HEK293T (cell line): ENCODE data around the gene MAPK1IP1L.
"Not testable (repeated sequence)": the region's sequence is repeated elsewhere in the genome, so short reads cannot be mapped to it uniquely, and the experiment has no call there.

Source experiments
- CTCF ChIA-PET: fragments of 350-600 bp; formaldehyde crosslinking; extraction: SDS; loops from one replicate; lab custom pipeline; 2021; ENCODE audit warnings: antibody characterized with exemption, inconsistent platforms; lab: Yijun Ruan, JAX
- POLR2A ChIA-PET: fragments of 350-600 bp; formaldehyde crosslinking; extraction: SDS; loops from one replicate; lab custom pipeline; 2020; ENCODE audit warnings: antibody characterized with exemption, inconsistent platforms; lab: Yijun Ruan, JAX
- DNase-seq: peaks from one replicate; pipeline ENCODE4 v3.0.0; 2012; ENCODE audit warnings: mixed read lengths; ENCODE audit errors: extremely low spot score
- ARNT ChIP-seq: fragments of 450-650 bp; IDR thresholded peaks from 2 replicates; pipeline ENCODE4 v1.6.1; 2017; ENCODE audit warnings: mild to moderate bottlenecking
- BHLHE40 ChIP-seq: fragments of 450-650 bp; IDR thresholded peaks from 2 replicates; pipeline ENCODE4 v1.6.1; 2016; ENCODE audit warnings: mild to moderate bottlenecking, moderate library complexity, borderline replicate concordance
- CTBP1 ChIP-seq: fragments of 450-650 bp; IDR thresholded peaks from 2 replicates; pipeline ENCODE4 v1.6.1; 2016; ENCODE audit warnings: borderline replicate concordance
- ELF4 ChIP-seq: fragments of 450-650 bp; IDR thresholded peaks from 2 replicates; pipeline ENCODE4 v1.6.1; 2017; ENCODE audit warnings: antibody characterized with exemption
- FOXA1 ChIP-seq: fragments of 450-650 bp; IDR thresholded peaks from 2 replicates; pipeline ENCODE4 v1.6.1; 2016; ENCODE audit warnings: mild to moderate bottlenecking
- FOXK2 ChIP-seq: fragments of 450-650 bp; IDR thresholded peaks from 2 replicates; pipeline ENCODE4 v1.6.1; 2016; ENCODE audit warnings: mild to moderate bottlenecking
- FOXM1 ChIP-seq: fragments of 450-650 bp; IDR thresholded peaks from 2 replicates; pipeline ENCODE4 v1.6.1; 2017; ENCODE audit warnings: mild to moderate bottlenecking, borderline replicate concordance
- HDGF ChIP-seq: fragments of 450-650 bp; IDR thresholded peaks from 2 replicates; pipeline ENCODE4 v1.6.1; 2017; ENCODE audit warnings: antibody characterized with exemption, borderline replicate concordance
- L3MBTL2 ChIP-seq: fragments of 450-650 bp; conservative IDR thresholded peaks from 2 replicates; pipeline ENCODE4 v1.6.1; 2016; ENCODE audit warnings: mild to moderate bottlenecking
- LEF1 ChIP-seq: fragments of 450-650 bp; IDR thresholded peaks from 2 replicates; pipeline ENCODE4 v1.6.1; 2017; ENCODE audit warnings: mild to moderate bottlenecking, borderline replicate concordance
- NFRKB ChIP-seq: fragments of 450-650 bp; IDR thresholded peaks from 2 replicates; pipeline ENCODE4 v1.6.1; 2016; ENCODE audit warnings: mild to moderate bottlenecking, moderate library complexity
- SP1 ChIP-seq: fragments of 450-650 bp; IDR thresholded peaks from 2 replicates; pipeline ENCODE4 v1.6.1; 2017
- SUZ12 ChIP-seq: fragments of 450-650 bp; IDR thresholded peaks from 2 replicates; pipeline ENCODE4 v1.6.1; 2016; ENCODE audit warnings: mild to moderate bottlenecking
- TARDBP ChIP-seq: fragments of 450-650 bp; IDR thresholded peaks from 2 replicates; pipeline ENCODE4 v1.6.1; 2016
- ZNF384 ChIP-seq: fragments of 450-650 bp; IDR thresholded peaks from 2 replicates; pipeline ENCODE4 v1.6.1; 2016
- TF ChIP-seq, protein P1 (sequence below): fragments of 450-650 bp; IDR thresholded peaks from 2 replicates; pipeline ENCODE4 v1.6.1; 2016

Gene MAPK1IP1L

DNA sequence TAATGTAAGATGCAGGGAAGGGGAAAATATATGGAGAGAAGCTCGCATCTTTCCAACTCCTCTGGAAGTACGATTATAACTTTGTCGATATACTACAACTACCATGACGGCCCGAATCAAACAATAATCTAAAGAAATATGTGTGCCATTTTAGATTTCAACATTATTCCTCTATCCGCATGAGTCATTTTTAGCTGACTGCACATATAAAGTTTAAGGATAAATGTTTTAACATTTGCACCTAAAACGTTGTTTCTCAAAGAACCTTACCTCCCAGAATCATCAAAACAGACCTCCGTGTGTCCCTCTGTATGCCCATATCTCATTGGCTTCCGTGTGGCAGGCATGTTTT, 25.0 kb upstream of the MAPK1IP1L start:
- TF ChIP-seq CTBP1, result no peak
- no peak for TF ChIP-seq FOXA1
- no peak for TF ChIP-seq BHLHE40
- TF ChIP-seq FOXK2, result no peak
- TF ChIP-seq, protein P1, sequence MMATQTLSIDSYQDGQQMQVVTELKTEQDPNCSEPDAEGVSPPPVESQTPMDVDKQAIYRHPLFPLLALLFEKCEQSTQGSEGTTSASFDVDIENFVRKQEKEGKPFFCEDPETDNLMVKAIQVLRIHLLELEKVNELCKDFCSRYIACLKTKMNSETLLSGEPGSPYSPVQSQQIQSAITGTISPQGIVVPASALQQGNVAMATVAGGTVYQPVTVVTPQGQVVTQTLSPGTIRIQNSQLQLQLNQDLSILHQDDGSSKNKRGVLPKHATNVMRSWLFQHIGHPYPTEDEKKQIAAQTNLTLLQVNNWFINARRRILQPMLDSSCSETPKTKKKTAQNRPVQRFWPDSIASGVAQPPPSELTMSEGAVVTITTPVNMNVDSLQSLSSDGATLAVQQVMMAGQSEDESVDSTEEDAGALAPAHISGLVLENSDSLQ, result no peak
- no peak for TF ChIP-seq ZNF384
- TF ChIP-seq SUZ12, result no peak
- TF ChIP-seq NFRKB, result no peak
- TF ChIP-seq HDGF, result no peak
- no peak for TF ChIP-seq ARNT
- TF ChIP-seq SP1, result no peak
- POLR2A ChIA-PET, result interaction anchor here (0.8 to 3.5 kb wide), 21 partner anchors 10 to 135 kb away, joined by 3 to 52 read pairs (median 5); partner anchors contain the start of gene MAPK1IP1L
- no peak for DNase-seq
- CTCF ChIA-PET, result interaction anchor here (0.8 to 1.4 kb wide), 2 partner anchors 11 to 25 kb away, joined by 4 read pairs; partner anchors contain the start of gene MAPK1IP1L

DNA sequence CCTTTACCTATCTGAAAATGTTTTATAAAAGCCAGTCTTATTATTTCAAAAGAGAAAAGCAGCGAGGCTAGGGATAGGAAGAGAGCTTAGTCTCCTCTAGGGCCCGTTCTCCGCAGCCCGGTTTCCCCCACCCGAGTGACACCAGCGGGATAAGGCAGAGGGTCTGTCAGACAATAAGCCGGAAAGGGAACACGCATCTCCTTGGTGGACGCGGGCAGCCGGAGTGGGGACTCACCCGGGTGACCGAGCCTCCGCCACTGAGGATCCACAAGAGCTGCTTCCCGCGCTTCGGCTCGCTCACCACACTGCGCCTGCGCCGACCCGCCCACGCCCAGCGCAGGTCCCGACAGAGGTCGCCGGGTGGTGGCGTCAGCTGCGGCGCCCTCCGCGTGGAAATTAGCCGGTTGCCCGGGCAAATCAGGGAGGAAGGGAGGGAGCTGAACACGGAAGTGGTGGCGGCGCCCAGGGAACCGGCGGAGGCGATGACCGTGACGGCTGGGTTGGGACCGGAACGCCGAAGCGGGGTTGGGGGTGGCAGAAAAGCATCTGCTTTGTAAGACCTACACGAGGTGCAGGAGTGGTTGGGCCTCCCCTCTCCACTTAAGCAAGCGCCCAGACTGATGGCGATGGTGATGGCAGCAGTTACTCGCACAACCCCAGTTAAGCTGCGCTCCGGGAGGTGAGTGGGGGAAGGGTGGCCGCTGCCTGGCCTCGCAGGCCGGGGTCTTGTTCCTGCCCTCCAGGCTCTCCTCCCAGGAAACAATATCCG, 24.5 kb upstream of the MAPK1IP1L start, which contains the start of the genes SOCS4 and WDHD1:
Gene SOCS4, plus strand, starts transcription at position 444 of the 769 bp plus-strand sequence. CDS start 15,806 bp downstream, outside the sequence.
Gene WDHD1, minus strand, starts transcription at position 307 of the 769 bp plus-strand sequence. CDS start 312 bp downstream, outside the sequence.
- CTCF ChIA-PET, result interaction anchor here (0.8 to 1.4 kb wide), 2 partner anchors 12 to 24 kb away, joined by 4 read pairs; partner anchors contain the start of gene MAPK1IP1L
- TF ChIP-seq FOXK2 (no peak), NFRKB (no peak), ARNT (no peak), L3MBTL2 (peak; percentile 95), CTBP1 (peak; percentile 52; the same call in 1 of the 2 replicates), ELF4 (peak; percentile 95), HDGF (no peak), TARDBP (peak; percentile 61; the same call in 1 of the 2 replicates)
- POLR2A ChIA-PET, result interaction anchor here (0.7 to 3.5 kb wide), 26 partner anchors 11 to 165 kb away, joined by 3 to 52 read pairs (median 4); partner anchors contain the start of genes DLGAP5 and MAPK1IP1L
- peak; percentile 95 for DNase-seq

DNA sequence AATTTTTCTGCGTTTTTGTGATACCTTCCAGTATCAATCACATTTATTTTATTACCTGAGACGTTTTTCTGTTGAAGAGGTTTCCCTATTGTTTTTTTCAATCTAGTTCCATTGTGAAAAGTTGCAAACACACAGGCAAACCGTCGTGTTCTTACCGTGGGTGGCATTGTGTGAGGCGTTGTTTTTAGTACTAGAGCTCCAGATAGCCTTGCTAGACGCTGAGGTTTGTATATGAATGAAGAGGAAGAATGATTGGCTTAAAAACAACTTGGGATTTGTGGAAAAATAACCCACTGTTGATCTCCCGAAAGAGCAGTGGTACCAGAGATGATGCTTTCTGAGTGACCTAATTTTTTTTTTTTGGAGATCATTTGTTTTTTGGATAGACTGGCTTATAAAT, 23.4 kb upstream of the MAPK1IP1L start:
- CTCF ChIA-PET, result interaction anchor here (1.4 kb wide), 1 partner anchor 23 kb away, joined by 6 read pairs; no protein-coding TSS in a partner anchor
- DNase-seq, result no peak
- no peak for TF ChIP-seq BHLHE40
- no peak for TF ChIP-seq LEF1
- no peak for TF ChIP-seq FOXM1
- no peak for TF ChIP-seq FOXA1
- no peak for TF ChIP-seq FOXK2
- TF ChIP-seq CTBP1, result no peak
- TF ChIP-seq HDGF, result no peak
- TF ChIP-seq, protein P1, result no peak
- TF ChIP-seq TARDBP, result no peak
- no peak for TF ChIP-seq NFRKB
- no peak for TF ChIP-seq ELF4
- POLR2A ChIA-PET, result interaction anchor here (1.3 to 3.5 kb wide), 5 partner anchors 12 to 70 kb away, joined by 5 to 37 read pairs (median 10); partner anchors contain the start of gene MAPK1IP1L

DNA sequence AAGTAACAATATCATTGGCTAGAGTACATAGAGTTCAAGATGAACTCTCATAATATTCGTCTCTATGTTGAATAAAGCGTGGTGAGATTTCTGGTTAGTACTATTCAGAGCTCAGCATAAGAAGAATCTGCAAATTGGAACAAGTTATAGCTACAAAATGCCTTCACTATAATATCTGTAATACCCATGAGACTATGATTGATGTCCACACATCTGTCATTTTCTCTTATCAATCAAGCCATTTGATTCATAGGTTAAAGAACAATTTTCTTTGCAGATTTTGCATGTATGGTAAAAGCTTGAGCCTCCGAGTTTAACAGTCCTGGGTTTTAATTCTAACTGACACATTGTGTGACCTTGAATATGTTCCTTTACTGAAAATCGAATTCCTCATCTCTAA, 23.0 kb upstream of the MAPK1IP1L start:
- ChIA-PET CTCF (interaction anchor here (1.4 kb wide), 1 partner anchor 22 kb away, joined by 6 read pairs; no protein-coding TSS in a partner anchor), POLR2A (interaction anchor here (1.3 to 3.5 kb wide), 3 partner anchors 12 to 49 kb away, joined by 7 to 37 read pairs (median 10); partner anchors contain the start of gene MAPK1IP1L)
- DNase-seq, result no peak
- TF ChIP-seq, protein P1, result peak; percentile 70
- TF ChIP-seq ARNT (no peak), BHLHE40 (no peak)

DNA sequence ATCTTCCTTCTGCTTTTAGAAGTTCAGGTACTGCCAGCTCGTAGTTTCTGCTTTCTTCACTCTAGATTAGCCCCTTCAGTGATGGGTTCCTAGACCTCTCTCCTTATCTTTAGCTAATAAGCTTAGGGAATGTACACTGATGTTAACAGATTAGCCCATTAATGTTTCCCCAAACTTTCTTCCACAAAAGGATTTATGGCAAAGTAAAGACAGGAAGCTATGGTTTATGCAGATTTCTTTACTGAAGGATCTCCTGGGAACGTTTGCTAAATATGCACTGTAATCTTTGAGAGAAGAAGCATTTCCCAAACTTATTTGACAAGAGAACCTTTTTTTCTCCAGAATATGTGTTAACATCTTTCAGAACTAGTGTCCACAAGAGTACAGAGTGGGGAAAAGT, 20.3 kb upstream of the MAPK1IP1L start:
- ChIA-PET CTCF (interaction anchor here (0.6 to 1.2 kb wide), 3 partner anchors 11 to 21 kb away, joined by 3 read pairs; no protein-coding TSS in a partner anchor), POLR2A (interaction anchor here (2.4 kb wide), 1 partner anchor 20 kb away, joined by 9 read pairs; the partner anchor contains the start of gene MAPK1IP1L)
- no peak for DNase-seq
- TF ChIP-seq SUZ12 (no peak), ARNT (no peak), L3MBTL2 (no peak), TARDBP (no peak)

DNA sequence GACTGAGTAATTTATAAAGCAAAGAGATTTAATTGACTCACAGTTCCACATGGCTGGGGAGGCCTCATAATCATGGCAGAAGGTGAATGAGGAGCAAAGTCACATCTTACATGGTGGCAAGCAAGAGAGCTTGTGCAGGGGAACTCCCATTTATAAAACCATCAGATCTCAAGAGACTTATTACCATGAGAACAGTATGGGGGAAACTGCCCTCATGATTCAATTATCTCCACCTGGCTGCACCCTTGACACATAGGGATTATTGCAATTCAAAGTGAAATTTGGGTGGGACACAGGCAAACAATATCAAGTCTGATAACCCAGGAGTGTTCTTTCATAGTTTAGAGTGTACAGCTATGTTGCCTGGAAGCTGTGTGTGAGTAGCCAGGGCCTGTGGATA, 13.5 kb upstream of the MAPK1IP1L start:
- POLR2A ChIA-PET, result interaction anchor here (1.0 to 1.4 kb wide), 3 partner anchors 8 to 13 kb away, joined by 3 to 4 read pairs (median 3); partner anchors contain the start of genes MAPK1IP1L, SOCS4 and WDHD1
- DNase-seq, CTCF ChIA-PET: not testable (repeated sequence)
